ENCODE measurements around the gene CACNA1S.

The CACNA1S gene

DNA sequence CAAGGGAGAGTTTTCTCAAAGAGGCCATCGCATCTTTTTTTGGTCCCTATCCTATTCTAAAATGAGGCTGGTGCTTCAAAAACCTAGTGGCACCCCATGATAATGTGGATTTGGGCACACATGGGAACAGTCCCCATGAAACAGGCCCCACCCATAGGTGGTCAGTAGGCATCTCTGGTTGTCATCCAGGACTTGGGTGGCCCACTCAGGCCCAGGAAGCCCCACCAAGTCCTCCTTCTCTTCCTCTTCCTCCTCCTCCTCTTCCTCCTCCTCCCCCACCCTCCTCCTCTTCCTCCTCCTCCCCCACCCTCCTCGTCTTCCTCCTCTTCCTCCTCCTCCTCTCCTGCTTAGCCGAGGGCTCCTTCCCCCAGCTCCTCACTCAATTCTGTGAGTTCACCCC lies 554 bp downstream of the CACNA1S start:
- TF ChIP-seq, protein P1, sequence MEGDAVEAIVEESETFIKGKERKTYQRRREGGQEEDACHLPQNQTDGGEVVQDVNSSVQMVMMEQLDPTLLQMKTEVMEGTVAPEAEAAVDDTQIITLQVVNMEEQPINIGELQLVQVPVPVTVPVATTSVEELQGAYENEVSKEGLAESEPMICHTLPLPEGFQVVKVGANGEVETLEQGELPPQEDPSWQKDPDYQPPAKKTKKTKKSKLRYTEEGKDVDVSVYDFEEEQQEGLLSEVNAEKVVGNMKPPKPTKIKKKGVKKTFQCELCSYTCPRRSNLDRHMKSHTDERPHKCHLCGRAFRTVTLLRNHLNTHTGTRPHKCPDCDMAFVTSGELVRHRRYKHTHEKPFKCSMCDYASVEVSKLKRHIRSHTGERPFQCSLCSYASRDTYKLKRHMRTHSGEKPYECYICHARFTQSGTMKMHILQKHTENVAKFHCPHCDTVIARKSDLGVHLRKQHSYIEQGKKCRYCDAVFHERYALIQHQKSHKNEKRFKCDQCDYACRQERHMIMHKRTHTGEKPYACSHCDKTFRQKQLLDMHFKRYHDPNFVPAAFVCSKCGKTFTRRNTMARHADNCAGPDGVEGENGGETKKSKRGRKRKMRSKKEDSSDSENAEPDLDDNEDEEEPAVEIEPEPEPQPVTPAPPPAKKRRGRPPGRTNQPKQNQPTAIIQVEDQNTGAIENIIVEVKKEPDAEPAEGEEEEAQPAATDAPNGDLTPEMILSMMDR (IDR thresholded peaks at IDR 0.05; ENCODE audit: borderline replicate concordance, insufficient read depth, low read depth, low read length): no peak
- no peak overlapping the region for H3K4me3 ChIP-seq (ENCODE audit: low read depth, low read length)

DNA sequence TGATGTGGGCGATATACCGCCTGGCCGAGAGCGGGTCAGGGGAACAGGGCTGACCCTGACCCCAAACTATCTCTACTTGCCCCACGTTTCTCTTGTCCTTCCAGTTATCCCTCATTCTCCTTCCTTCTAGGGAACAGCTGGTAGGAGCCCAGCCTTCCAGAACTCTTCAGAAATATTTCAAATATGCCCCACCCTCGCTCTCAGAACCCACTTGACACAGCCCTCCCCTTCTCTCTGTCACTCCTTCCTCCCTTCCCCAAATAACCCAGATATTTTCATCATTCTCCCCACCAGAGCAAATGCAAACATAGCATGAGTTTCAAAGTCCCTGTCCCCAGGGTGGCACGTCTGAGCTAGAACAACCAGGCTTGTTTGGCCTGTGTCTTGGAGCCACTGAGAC lies 1.1 kb downstream of the CACNA1S start:
- H3K4me3 ChIP-seq (ENCODE audit: low read depth, low read length): no peak overlapping the region
- TF ChIP-seq, protein P1 (IDR thresholded peaks at IDR 0.05; ENCODE audit: borderline replicate concordance, insufficient read depth, low read depth, low read length): no peak

DNA sequence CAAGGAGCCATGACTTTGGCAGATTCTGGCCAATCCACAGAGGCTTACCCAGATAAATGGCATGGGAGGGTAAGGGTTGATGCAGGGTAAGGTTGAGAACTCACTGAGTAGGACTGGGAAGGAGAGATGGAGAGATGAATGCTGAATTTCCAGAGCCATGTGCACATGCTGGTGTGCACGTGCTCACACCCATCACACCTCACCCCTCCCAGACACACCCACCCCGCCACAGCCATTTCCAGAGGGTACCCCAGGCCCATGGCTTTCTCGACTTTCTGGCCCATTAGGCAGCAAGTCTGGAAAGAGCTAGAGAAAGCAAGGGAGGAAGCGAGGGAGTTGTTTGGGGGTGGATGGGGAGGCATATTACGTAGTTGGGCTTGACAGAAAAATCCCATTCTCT lies 1.6 kb downstream of the CACNA1S start:
- TF ChIP-seq, protein P1 (IDR thresholded peaks at IDR 0.05; ENCODE audit: borderline replicate concordance, insufficient read depth, low read depth, low read length): no peak
- no peak overlapping the region for H3K4me3 ChIP-seq (ENCODE audit: low read depth, low read length)

DNA sequence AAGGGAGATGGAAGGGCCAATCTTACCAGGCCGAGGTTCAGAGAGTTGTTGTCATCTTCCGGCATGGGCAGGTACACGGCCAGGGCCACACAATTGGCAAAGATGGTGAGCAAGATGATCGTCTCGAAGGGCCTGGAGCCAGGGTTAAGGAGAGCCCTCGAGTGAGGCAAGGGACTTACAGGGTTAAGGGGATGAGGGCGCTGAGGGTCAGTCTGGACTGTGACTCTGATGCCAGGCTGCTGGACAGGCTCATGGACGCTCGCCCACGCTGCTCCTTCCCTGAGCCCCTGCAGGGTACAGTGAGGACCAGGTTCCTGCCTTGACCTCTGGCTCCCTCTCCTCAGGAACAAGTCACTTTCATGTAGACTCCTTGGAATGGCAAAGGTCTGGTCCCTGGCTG lies 2.1 kb downstream of the CACNA1S start:
- H3K4me3 ChIP-seq (ENCODE audit: low read depth, low read length): no peak overlapping the region
- TF ChIP-seq, protein P1 (IDR thresholded peaks at IDR 0.05; ENCODE audit: borderline replicate concordance, insufficient read depth, low read depth, low read length): no peak

DNA sequence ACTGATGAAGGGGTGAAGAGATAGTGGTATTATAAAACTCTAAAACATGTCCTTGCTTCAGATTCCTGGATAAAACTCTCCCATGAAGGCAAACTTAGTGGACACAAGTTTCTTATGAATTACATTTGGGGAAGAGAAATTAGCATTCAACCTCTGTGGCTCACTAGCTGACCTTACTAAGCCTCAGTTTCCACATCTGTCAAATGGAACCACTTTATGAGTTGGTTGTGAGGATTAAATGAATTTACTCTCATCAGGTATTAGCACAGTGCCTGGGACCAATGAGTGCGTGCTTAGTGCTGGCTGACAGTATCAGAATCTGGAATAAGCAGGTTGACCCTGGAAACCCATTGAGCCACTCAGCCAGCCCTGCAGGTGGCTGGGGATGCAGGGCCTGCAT lies 2.6 kb downstream of the CACNA1S start:
- TF ChIP-seq, protein P1 (IDR thresholded peaks at IDR 0.05; ENCODE audit: borderline replicate concordance, insufficient read depth, low read depth, low read length): no peak
- H3K4me3 ChIP-seq (ENCODE audit: low read depth, low read length): no peak overlapping the region

DNA sequence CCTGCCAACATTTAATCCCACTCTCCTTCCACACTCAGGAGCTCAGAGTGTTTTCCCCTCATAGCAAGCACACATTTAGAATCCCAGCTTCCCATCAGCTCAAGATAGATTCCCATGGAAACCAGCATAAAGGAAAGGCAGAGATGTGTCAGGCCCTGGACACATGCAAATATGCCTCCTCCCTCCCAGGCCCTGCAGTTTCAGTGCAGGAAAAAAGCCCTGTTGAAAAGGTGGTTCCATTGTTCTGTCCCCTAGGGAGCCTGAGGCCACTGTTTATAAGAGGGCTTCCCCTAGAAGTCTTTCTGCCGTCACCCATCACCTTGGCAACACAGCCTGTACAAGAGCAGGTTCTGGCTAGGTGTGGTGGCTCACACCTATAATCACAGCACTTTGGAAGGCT lies 3.6 kb downstream of the CACNA1S start:
- TF ChIP-seq, protein P1 (IDR thresholded peaks at IDR 0.05; ENCODE audit: borderline replicate concordance, insufficient read depth, low read depth, low read length): no peak
- H3K4me3 ChIP-seq (ENCODE audit: low read depth, low read length): no peak overlapping the region

DNA sequence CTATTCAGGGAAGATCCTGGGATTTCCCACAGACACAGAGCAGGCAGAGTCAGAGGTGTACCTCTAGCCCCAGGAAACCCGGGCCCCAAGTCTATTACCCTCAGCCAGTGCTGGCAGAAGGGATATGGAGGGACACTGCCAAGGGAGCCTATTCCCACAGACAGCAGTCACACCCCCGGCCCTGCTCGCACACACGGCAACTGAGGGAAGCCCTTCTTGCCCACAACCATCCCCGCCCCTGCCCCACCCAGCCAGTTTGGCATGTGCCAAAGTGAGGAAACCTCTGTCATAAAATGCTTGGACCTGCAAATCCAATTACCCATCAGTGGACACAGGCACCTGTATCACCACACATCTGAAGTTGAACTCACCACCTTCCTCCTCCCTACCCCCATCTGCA lies 6.5 kb downstream of the CACNA1S start:
- TF ChIP-seq, protein P1 (IDR thresholded peaks at IDR 0.05; ENCODE audit: borderline replicate concordance, insufficient read depth, low read depth, low read length): no peak
- no peak overlapping the region for H3K4me3 ChIP-seq (ENCODE audit: low read depth, low read length)

Measured in GM12875 (cell line).